NCI-H748 (cell line): ENCODE measurements around the gene KCNAB3.

Experiments used
- DNase-seq: peaks from one replicate; lab custom pipeline; 2025; ENCODE audit not compliant: unreplicated experiment; lab: John Stamatoyannopoulos, UW

KCNAB3 gene

DNA sequence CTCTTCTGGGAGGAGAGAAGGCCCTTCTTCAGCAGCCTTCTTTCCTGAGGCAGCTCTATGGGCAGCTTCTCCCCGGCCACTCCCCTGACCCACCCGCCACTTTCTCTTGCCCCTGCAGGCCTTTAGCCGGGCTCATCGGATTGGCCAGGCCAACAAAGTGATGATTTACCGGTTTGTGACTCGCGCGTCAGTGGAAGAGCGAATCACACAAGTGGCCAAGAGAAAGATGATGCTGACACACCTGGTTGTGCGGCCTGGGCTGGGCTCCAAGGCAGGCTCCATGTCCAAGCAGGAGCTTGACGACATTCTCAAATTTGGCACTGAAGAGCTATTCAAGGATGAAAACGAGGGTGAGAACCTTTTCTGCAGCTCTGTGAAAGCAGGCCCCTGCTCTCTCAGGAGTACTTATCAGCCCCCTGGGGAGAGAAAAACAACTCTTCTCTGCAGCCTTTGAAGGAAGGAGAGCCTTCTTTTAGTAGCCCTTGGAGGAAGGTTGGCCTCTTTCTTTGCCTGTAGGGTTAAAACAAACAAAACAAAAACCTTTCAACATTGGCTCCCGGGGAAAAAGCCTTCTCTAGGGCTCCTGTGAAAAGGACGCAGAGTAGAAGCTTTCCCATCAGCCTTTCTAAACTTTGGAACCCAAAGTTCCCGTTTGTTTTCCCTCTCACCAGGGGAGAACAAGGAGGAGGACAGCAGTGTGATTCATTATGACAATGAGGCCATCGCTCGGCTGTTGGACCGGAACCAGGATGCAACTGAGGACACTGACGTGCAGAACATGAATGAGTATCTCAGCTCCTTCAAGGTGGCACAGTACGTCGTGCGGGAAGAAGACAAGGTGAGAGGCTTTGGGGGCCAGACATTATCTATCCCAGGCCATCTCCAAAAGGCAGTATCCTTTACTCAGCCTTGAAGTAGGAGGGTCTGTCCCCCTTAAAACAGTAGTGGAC, 26.2 kb downstream of the KCNAB3 start:
- no peak for DNase-seq

DNA sequence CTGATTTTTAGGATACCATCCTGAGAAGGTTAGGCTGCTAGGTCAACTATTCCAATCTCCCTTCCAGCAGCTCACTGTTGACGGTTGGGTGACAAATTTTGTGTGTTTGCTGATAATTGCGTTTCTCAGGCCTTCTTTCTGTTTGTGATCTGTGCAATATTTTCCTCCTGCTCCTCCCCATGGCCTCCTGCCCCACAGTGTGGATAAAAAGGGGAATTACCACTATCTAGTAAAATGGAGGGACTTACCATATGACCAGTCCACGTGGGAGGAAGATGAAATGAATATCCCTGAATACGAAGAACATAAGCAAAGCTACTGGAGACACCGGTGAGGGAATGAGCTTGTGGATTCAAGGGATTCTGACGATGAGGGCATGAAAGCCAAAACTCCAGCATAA, 31.9 kb downstream of the KCNAB3 start:
- DNase-seq, result peak; percentile 15

DNA sequence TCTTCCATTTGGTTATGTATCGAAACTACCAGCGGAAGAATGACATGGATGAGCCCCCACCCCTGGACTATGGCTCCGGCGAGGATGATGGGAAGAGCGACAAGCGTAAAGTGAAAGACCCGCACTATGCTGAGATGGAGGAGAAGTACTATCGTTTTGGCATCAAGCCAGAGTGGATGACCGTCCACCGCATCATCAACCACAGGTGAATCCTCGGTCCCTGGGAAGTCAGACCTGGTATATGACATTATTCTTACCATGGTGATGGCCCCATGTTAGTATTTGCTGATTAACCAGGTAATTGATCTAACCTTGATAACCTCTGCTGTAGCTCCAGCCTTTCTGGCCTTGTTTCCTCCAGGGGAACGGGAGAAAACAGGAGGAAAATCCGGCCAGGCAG, 32.6 kb downstream of the KCNAB3 start:
- no peak for DNase-seq

DNA sequence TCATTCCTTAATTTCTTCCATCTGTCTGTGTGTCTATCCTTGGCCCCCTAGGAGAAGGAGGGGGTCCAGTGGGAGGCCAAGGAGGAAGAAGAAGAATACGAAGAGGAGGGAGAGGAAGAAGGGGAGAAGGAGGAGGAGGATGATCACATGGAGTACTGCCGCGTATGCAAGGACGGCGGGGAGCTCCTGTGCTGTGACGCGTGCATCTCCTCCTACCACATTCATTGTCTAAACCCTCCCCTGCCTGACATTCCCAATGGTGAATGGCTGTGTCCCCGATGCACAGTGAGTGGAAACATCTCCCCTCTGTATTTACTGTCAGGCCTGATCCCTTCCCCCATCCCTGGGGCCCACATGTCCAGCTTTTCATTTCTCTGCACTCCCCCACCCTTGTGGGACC, 34.8 kb downstream of the KCNAB3 start:
- no peak for DNase-seq

DNA sequence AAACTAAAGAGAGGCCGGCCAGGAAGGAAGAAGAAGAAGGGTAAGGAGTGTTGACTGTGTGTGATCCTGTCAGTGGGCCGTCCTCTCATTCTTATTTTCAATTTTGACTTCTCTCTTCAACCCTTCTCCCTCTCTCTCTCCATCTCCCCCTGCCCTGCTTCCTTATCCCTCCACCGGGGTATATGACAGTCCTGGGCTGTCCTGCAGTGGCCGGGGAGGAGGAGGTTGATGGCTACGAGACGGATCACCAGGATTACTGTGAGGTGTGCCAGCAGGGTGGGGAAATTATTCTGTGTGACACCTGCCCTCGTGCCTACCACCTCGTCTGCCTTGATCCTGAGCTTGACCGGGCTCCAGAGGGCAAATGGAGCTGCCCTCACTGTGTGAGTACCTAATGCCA, 35.4 kb downstream of the KCNAB3 start:
- no peak for DNase-seq

DNA sequence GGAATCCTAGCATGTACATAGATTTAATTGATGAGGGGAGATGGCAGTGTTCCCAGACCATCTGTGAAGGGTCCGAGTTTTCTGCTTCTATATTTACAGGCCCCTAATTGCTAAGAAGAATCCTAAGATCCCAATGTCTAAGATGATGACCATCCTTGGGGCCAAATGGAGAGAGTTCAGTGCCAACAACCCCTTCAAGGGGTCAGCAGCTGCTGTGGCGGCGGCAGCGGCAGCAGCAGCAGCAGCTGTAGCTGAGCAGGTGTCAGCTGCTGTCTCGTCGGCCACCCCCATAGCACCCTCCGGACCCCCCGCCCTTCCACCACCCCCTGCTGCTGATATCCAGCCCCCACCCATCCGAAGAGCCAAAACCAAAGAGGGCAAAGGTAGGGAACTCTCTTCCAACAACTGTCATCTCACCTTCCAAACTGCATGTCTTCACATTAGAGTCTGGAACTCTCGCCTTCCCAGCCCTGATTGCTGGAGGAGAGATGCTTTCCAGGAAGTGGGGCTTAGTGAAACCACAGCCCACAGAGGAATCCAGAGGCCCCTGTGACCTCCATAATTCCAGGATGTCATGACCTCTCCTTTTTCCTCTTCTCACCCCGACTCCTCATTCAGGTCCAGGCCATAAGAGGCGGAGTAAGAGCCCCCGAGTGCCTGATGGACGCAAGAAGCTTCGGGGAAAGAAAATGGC, 36.3 kb downstream of the KCNAB3 start:
- DNase-seq, result no peak

- peak; percentile 98 for DNase-seq
These were observed 40.3 kb downstream of the KCNAB3 start for GRCh38 chr17:7889166-7889955.

DNA sequence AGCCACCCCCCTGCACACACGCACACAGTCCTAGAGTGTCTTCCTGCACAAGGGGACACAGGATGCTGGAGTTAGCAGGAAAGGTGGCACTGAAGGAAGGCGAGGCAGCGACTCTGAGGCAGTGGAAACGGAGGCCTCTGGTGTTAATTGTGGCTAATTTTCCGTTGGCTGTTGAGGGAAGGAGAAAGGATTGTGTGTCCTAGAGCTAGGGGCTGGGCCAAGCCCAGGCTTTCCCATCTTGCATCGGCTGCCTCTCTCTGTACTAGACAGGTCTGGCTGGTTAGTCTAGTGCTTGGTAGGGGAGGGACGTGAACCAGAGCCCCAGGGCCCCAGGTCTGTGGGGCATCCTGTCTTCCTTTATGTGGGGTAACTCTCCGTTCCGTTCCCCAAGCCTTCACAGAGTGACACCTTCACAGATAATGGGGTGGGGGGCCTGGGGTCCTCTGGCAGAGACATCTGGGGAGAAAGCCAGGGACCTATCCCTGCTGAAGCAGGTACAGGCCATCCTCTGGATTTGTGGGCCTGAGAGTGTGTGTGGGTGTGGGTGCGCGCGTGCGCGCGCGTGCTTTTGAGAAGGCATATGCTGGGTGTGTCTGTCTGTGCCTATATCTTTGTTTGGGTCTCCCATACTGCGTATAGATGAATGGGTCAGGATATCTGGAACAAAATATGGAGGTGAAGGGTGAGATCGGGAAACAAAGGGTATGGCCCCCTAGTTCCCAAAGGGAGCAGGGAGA, 41.3 kb downstream of the KCNAB3 start, which contains the start of gene CHD3:
Gene CHD3 (plus strand): TSS at position 606 of the 737 bp plus-strand sequence. CDS start 212 bp downstream, outside the sequence.
- DNase-seq, result peak; percentile 81

GRCh38 chr17:7887482-7888183, 42.0 kb downstream of the KCNAB3 start:
- DNase-seq, result peak; percentile 97

- DNase-seq, result peak; percentile 89
These were observed 42.6 kb downstream of the KCNAB3 start for GRCh38 chr17:7887038-7887481.

GRCh38 chr17:7886227-7887037, 43.2 kb downstream of the KCNAB3 start:
- peak; percentile 66 for DNase-seq

GRCh38 chr17:7885367-7886226, 44.1 kb downstream of the KCNAB3 start:
- DNase-seq, result peak; percentile 78

DNA sequence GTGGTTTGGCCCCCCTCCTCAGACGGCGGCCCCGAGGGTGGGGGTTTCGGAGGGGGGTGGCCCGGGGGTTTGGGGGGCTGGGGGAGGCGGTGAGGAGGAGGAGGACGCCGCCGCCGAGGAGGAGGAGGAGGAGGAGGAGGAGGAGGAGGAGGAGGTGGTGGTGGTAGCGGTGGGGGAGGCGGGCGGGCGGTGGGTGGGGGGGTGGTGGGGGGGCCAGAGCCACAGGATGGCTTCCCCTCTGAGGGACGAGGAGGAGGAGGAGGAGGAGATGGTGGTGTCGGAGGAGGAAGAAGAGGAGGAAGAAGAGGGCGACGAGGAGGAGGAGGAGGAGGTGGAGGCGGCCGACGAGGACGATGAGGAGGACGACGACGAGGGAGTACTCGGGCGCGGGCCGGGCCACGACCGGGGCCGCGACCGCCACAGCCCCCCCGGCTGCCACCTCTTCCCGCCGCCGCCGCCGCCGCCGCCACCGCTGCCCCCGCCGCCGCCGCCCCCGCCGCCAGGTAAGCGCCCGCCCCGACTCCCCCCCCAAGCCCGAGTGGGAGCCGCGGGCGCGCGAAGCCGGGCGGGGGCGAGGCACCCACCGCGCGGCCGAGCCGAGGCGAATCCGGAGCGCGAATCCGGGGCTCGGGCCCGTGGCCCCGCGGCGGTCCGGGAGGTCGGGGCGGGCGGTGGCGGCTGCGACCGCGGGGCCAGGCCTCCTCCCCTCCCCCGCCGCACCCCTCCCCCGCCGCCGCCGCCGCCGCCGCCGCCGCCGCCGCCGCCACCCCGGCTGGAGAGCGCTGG, 44.9 kb downstream of the KCNAB3 start:
- DNase-seq, result peak; percentile 32

DNA sequence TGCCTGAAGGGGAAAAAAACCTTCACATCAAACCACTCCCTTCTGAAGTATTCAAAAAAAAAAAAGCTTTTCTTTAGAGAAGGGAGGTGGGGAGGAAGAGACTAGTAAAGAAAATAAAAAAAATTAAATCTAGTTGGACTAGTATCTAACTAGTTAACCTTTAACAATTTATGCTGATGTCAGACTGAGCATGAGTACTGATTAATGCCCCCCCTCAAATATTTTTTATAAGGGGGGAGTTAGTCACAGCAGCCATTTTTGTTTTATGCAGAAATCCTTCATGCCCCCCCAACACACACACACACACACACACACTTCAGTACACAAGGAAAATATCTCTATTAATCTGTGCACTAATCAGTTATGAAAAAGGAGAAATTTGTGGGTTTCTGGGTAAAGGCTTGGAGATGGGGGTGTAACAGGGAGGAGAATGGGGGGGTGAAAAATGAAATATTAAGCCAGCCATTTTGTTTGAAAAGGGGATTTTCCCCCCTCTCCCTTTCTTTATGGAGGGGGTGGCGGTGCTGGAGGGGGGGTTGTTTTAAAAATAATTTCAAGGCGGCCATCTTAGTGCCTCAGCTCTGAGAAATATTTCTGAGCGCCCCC, 45.8 kb downstream of the KCNAB3 start:
- peak; percentile 45 for DNase-seq

DNA sequence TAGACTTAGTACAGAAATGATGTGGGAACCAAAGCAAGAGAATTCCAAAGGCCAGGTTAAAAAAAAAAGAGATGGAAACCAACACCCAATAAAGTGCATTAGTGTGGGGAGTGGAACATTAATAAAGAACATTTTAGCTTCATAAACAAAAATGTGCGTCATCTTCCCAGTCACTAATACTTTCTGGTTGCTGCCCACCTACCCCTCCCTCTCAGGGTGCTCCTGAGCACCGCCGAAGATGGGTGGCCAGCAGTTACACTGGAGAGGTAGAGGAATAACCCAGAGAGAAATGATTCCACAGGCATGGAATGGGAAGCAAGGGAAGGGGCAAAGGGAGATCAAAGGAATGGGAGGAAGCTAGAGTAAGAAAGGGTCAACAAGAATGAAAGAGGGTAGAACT, 47.0 kb downstream of the KCNAB3 start:
- no peak for DNase-seq

DNA sequence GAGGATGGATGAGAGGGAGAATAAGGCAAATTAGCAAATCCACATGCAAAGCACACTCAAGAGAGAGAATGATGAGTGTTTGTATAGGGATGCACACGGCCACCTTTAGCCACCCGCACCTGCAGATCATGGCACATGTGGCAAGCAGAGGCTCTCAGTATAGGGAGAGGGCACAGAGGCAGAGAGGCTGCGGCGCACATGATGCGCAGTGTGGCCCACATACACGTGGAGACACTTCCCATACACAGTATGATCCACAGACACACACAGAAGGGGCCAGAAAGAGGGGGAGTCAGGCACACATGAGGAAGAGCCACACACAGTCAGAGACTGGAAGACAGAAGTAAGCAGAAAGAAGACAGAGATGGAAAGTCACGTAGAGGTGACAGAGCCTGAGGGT, 47.6 kb downstream of the KCNAB3 start:
- peak; percentile 49 for DNase-seq
